HG03135 (cell line): ENCODE measurements around the gene KIF11.
"Not testable (repeated sequence)": the region's sequence is repeated elsewhere in the genome, so short reads cannot be mapped to it uniquely, and the experiment has no call there.

Experiments
- ATAC-seq: cut with Tn5 transposase; IDR thresholded peaks from one replicate; pipeline ENCODE4 v1.9.1; 2021; ENCODE audit warnings: mild to moderate bottlenecking, moderate library complexity; ENCODE audit not compliant: unreplicated experiment

The KIF11 gene

GRCh38 chr10:92590623-92591549 lies 2.0 kb upstream of the KIF11 start:
- ATAC-seq = peak; percentile 2

- ATAC-seq = peak; percentile 76
These were observed 1.3 kb upstream of the KIF11 start for GRCh38 chr10:92591550-92592022.

- ATAC-seq = no peak
These were observed 974 bp downstream of the KIF11 start for GRCh38 chr10:92593619-92594588.

- ATAC-seq = no peak
These were observed 2.6 kb downstream of the KIF11 start for GRCh38 chr10:92595505-92595904.

- ATAC-seq = no peak
These were observed 5.4 kb downstream of the KIF11 start for GRCh38 chr10:92598321-92598720.

GRCh38 chr10:92604841-92605240 lies 11.9 kb downstream of the KIF11 start:
- ATAC-seq = no peak

GRCh38 chr10:92615515-92615914 lies 22.6 kb downstream of the KIF11 start:
- ATAC-seq = no peak

DNA sequence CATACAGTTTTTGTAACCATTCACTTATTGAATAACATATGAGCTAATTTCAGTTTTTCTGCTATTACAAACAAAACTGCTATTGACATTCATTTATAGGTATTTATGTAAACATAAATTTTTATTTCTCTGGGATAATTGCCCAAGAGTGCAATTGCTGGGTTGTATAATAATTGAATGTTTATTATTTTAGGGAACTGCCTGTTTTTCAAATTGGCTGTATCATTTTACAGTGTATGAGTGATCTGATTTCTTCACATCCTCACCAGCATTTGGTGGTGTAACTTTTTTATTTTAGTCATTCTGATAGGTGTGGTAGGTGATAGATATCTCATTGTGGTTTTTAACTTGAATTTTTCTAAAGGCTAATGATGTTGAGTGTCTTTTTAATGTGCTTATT lies 26.4 kb downstream of the KIF11 start:
- no peak for ATAC-seq

DNA sequence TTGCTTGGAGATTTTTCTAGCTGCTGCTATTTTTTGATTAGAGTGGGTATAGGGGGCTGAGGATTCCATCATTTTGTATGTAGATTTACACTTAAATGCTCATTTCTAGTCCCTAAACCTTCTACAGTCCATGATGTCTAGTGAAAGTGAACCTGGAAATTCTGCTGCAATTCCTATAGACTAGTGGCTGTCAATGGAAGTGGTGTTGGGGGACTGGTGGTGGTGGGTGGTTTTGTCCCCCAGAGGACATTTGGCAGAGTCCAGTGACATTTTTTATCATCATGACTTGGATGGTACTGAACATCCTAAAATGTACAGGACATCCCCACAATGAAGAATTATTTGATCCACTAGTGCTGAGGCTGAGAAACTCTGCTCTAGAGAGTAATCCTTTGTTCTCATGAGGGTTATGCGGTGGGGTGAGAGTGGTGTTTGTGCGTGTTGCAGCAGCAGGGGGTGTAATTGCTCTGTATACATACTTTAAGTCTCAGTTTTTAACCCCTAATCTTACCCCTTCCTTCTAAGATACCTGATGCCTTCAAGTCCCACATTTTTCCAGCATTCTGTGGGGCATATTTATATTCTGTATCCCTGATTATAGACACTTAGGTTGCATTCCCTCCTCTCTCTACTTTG lies 35.0 kb downstream of the KIF11 start:
- ATAC-seq = no peak

GRCh38 chr10:92629945-92630344 lies 37.0 kb downstream of the KIF11 start:
- ATAC-seq = no peak

GRCh38 chr10:92638037-92638436 lies 45.1 kb downstream of the KIF11 start:
- no peak for ATAC-seq

- ATAC-seq = no peak
These were observed 47.2 kb downstream of the KIF11 start for GRCh38 chr10:92640107-92640506.

- ATAC-seq = no peak
These were observed 48.6 kb downstream of the KIF11 start for GRCh38 chr10:92641492-92641891.

DNA sequence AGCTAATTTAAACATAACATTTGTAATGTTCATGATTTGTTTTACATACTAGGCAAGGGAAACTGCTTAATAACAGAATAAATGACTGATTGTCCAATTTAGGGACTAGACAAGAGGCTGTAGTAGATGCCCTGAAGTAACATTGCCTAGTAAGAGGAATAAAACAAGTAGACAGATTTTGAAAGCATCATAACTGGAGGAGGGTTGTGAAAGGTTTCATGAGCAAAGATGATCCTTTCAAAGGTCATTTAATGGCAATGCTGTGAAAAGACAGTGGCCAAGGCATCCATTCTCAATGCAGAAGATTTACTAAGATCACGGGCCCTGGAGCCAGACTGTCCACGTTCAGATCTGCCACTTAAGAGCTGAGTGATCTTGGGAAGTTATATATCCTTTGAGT lies 52.0 kb downstream of the KIF11 start:
- ATAC-seq = no peak

DNA sequence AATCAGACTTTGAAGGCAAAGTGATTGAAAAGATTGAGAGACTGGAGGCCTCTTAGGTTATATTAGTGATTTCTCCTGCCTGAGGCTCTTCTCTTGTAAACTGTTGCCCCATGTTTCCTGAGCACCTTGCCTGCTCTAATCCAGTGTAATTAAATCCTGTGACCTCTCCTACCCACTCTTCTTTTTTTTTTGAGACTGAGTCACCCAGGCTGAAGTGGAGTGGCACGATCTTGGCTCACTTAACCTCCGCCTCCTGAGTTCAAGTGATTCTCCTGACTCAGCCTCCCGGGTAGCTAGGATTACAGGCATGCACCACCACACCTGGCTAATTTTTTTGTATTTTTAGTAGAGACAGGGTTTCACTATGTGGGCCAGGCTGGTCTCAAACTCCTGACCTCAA lies 57.9 kb downstream of the KIF11 start:
- not testable (repeated sequence) for ATAC-seq

DNA sequence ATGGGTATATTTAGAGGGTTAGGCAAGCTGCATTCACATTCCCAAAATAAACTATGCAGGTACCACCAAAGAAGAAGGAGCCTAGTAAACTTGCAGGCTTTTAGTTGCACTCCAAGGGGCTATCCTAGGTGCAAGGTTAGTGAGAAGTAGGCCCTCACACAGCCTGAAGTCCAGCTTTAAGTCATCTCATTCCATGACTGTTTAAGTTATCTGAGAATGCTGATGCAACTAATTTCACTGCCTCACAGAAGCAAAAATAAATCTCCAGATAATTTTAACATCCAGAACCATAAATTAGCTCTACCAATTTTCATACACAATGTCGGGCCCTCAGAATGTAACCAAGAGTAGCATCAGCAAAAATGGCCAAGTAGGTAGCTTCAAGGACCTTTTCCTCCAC lies 62.5 kb downstream of the KIF11 start:
- no peak for ATAC-seq

DNA sequence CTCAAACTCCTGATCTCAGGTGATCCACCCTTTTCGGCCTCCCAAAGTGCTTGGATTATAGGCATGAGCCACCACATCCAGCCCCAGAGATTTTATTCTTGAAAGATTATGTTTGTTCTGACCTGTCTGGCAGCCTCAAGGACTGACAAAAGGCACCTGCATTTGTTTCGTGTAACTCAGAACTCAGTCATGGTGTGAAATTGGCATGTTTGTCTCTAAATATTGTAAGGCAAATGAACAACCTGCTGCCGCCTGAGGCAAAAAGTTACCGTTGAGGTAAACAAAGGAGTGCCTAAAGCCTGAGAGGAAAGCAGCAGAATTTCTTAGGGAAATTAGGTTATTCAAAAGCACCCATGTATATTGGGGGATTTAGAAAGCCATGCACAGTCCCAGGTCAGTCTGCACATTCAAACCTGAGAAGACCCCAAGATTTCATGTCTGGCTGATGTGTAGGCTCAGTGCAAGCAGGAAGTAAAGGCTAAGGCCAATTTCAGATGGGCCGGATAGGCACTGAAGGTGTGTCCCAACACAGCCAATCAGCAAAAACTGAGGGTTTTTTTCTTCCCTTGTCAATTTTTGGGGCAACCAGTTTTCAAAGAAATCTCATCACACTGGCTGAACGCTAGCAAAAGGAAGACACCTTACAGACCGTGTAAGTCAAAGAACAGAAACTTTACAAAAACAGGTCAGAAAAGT lies 63.5 kb downstream of the KIF11 start:
- no peak for ATAC-seq

DNA sequence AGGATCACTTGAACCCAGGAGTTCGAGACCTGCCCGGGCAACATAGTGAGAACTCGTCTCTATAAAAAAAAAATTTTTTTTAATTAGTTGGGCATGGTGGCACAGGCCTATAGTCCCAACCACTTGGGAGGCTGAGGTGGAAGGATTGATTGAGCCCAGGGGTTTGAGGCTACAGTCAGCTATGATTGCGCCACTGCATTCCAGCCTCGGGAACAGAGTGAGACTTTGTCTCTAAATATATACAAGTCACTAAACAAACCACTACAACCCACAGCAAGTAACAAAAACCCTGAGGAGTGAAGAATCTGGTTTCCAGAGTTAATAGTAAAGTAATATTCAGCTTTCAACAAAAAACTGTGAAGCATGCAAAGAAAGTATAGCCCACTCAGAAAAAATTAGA lies 64.1 kb downstream of the KIF11 start:
- ATAC-seq = no peak

GRCh38 chr10:92662848-92663247 lies 69.9 kb downstream of the KIF11 start:
- ATAC-seq = no peak

DNA sequence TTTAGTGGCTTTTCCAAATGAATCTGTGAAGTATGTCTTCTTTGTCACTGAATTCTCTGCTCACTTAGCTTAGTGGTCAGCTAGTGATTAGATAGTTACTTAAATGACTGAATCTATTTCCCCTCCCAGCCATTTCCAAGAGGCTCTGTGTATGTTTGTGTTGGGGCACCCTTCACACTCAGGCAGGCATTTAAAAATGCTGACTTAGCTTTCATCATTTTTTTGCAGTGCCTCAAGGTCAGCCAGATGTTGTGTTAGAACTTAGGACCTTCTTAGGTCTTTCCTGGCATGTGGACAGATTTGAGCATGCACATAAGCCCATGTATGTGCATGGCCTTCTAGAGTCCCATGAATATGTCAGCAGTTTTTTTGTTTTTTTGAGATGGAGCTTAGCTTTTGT lies 71.4 kb downstream of the KIF11 start:
- ATAC-seq = no peak
